ENCODE data around the gene CHST15.

Gene CHST15

DNA sequence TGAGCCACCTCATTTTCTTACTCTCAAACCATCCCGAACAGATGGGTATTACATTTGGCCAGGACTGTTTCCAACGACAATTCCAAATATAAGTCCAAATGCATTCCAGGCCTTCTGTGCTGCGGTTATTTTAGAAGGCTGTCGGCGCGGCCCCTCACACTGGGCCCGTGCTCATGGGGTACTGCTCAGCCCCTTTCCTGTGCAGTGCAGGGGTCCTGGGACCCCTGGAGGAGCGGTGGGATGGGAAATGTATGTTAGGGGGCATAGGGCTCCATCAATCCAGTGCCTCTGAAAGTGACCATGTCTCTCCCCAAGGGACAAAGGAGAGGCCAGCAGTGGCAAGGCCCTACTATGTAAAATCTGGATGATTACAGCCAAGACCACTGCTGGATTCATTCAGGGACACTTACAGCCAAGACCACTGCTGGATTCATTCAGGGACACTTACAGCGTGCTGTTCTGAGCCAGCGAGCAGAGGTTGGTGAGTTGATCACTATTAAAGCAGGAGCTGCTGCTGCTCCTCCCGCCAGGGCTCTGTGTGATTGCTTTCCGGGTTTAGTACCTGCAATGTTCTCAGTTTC lies 66.3 kb downstream of the CHST15 start:
- no peak for DNase-seq

DNA sequence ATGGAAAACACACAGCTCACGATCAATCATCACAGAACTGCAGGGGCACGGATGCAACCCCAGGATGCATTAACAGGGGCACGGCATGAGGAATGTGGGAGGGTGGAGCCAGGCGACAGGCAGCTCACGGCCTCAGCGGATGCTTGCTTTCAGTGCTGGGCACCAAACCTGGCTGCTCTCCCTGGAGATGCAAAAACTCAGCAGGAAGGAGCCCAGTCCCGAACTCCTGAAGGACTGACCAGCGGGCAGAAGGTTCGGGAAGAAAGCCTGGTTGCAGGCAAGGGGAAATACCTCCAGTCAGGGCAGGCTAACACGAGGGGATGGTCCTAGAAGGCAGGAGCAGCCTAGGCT lies 66.8 kb downstream of the CHST15 start:
- no peak for DNase-seq

DNA sequence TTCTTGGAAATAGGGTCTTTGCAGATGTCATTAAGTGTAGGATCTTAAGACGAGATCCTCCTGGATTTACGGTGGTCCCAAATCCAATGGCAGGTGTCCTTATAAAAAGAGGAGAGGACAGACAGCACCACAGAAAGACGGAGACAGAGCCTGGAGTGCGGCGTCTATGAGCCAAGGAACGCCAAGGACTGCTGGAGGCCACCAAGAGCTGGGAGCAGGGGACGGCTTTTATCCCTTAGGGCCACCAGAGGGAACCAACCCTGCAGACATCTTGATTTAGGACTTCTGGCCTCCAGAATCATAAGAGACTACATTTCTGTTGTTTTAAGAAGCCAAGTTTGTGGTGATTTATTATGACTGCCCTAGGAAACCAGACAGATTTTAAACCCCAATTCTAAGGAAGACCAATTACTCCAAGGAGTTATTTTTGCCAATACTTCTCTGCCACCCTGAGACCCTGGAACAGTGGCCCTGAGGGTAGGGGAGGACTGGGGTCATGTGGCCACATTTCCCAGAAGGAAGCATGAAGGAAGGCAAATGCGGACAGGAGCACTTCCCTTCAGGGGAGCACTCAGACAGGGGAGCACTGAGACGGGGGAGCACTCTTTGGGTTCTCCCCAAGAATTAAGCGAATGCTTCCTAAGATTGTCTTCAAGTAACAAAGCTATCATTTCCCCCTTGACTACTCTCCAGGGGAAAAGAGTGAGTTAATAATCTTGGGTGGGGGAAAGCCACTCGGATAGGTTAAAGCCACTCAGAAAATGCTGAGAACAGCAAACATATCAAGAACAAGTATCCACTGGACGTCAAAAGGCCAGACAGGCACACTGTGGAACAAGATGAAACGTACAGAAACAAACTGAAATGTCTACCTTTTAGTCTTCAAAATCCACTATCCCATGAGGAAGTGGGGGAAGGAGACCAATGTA lies 67.5 kb downstream of the CHST15 start:
- no peak for DNase-seq

DNA sequence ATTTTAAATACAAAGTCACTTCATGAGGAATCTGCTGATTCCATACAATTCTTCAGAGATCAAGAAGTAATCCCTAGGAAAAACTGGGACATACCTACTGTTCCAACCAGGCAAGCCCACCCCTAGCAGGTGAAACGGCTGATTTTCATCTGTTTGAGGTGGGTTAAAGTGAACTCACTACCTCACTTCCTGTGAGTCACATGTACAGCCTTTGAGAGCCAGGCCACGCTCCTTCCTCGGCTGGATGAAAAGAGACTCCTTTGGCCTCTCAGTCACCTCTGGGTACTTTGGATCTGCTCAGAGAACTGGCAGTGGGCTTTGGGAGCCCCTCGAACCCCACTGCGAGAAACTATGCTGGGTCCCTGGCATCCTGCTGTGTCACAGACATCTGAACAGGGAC lies 68.2 kb downstream of the CHST15 start:
- DNase-seq, result no peak

DNA sequence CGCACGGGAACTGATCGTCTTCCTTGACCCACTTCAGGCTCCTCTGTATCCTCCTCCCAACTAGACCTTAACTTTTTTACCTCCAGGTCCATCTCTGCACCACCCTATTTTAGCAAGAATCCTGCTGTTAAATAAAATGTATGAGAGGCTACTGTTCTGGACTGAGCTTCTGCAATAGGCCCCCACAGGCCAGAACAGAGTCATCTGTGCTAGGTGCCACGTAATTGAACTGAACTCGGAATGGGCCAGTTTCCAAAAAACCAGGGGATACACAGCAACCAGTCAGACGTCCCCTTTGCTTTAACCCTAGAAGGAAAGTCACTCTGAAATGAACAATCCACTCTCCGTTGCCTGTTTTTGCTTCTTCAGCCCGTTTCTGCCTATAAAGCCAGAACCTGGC lies 71.3 kb downstream of the CHST15 start:
- DNase-seq, result no peak

DNA sequence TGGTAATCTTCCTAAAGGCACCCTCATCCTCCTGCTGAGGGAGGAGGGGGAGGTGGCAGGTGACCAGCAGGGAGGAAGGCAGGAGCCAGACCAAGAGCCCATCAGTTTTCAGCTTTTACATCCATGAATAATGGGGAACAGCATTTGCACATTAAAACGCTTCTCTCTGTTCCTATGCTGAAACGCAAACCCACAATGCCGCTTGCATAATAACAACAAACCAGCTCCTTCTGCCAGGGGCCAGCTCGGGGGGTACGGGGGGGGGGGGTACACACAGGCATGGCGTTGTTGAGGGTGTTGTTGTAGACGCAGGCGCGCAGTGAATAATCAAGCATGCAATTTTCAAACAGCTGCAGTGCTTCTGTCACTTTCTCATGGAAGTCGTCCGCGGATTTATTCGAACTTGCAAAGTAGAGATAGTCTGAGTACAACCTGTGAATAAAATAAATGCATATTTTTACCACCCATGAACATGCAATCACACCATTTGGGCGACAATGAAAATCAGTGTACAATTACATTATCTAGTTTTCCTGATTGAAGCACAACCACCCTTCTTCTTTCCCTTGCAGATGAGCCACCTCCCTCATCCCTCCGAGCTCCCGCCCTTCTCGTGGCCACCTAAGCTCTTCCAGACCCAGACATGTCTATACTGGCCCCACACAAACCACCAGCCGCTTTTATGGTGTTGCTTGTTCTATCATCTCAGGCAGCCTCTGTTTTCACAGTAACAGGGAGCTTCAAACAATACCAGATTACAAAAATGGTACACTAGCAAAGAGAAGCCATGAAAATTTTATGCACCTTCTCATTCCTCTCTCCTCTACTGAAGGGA lies 72.2 kb downstream of the CHST15 start:
- DNase-seq, result no peak

DNA sequence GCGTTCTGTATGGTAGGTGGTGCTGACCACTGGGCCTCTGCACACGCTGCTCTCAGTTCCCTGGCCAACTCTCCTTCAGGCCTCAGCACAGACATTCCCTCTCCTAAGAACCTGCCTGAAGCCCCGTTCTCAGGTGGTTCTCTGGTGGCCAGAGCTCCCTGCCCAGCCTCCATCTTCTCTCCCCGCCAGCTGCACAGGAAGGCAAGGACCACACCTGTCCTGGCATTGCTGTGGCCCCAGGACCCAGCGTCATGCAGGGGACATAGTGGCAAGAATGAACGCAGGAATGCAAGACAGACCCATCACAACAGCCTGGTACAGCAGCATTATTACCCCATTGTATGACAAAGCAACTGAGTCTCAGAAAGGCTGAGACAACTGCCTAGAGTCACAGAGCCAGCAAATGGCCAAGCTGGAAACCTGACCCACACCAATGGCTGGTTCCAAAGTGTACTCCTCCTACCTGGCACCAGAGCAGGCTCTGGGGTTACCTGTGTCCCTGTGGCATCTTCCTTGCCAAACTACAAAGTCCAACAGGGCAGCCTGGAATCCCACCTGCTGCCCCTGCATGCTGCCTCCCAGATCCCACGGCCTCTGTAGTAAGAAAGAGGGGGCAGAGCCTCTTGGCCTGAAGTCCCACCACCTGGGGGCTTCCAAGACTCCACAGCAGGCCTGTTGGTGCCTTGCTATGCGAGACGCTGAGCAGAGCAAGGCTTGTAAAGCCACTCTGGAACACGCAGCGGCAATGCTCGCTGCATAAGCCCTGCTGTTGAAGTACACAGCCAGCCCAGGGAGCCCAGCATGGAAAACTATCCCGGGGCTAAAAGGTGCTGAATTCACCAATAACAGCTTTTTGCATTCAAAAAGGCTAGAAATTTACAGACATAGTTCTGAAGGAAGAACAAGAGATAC lies 73.3 kb downstream of the CHST15 start:
- DNase-seq, result no peak

DNA sequence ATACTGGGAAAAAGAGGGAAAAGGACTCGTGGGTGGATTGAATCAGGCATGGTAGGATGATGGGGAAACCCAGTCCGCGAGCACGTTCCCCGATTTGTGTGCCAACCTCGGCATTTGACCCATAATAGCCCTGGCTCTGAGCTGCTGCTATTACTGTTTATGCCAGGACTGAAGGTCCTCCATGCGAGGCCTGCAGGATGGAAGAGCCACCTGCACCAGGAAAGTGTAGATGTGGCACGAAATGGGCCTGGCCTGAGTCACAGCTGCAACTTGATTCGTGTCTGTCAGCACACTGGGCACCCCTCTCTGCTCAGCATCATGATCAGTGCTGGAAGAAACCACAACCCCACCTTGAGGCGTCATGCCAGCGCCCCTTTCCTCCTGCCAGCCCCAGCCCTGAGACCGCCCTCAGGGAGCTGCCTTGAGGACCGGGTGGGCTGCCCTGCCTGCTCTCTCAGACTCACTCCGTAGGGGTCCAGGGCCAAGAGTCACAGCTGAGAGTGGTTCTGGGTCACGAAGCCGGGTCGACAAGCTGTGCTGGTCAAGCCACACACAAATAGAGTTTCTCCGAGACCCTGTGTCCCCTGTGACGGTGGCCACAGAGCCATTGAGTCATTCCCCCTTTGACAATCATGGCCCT lies 74.4 kb downstream of the CHST15 start:
- DNase-seq, result no peak

DNA sequence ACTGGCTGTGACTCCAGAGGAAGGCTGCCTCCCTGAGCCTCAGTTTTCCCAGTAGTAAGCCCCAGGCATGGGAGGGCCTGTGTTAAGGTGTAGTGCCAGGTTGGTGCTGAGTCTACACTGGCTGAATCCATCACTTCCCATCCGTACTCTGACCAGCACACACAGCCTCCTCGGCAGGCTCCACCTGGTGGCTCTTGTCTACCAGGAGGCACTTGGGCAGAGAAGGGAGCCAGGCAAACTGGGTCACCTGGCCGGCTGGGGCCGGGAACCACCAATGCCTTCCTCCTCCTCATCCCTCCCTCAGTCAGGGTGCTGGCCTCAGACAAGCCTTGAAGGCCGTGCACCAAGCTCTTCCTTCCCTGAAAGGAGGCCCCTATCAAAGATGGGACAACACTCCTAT lies 75.7 kb downstream of the CHST15 start:
- DNase-seq, result no peak

DNA sequence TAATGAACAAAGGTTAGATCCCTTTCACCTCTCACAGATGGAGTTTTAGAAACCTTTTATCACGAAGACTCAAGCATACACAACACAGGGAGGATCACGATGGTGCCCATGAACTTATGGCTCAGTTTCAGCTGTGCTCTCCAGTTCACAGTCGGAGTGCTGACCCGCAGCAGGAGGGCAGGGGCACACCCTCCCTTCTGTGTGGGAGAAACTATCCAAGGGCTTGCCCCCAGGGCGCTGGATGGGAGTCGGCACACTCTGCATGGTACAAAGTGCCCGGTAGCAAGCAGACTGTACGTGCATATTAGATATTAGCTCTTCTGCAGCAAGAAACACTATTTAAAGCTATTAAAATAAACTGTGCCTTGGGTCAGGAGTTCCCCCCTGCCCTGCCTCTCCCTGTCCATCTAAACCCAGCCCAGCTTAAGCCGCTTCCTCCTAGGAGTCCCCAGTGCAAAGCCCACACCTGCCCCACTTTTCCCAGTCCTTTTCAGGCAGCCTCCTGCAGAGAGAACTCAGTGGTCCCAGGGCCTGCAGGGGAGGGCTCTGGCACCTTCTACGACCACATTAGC lies 76.5 kb downstream of the CHST15 start:
- DNase-seq, result no peak

DNA sequence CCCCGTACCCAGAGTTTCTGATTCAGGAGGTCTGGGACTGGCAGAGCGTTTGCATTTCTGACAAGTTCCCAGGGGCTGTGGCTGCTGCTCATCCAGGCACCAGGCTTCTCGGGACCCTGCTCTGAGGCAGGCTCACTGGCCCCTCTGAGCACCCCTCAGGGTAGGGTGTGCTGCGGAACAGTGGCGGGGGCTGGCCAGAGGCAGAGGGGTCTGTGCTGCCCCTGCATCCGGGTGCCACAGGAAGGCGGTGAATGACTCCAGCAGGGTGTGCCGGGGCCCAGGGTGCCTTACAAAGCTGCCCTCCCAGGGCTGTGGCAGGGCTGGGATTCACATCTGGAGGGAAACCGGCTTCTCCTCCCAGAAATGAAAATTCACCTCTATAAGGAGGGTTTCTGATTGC lies 77.4 kb downstream of the CHST15 start:
- no peak for DNase-seq

DNA sequence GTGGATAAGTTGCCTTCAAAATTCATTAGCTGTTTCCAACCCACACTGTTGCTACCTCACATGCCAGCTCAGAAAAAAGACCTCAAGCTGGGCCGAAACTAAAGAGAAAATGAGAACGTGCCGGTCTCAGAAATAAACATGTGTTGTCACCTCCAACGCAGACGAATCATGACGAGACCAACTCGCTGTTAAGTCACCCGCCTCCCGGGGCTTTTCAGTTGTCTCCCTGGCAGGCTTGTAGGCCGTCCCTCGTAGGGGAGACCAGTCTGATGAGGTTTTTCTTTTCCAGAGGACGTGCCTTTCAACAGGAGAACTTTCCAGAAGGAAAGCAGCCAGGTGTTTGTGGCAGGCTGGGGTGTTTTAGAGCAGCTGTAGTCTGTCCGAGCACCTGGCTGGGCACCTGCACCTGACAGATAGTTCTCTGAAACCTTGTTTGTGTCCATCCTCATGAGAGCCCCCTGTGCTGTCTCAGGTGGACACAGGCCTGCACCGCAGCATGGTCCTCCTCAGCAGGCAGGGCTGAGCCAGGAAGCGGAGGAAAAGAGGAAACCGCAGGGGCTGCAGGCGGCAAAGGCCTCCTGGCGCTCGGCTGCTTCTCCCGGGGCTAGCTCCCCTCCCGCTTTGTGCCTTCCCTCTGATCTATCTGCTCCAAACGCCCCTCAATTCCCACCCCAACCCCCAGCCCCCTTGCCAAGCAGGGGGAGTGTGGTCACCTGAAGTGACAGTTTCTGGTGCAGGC lies 78.8 kb downstream of the CHST15 start:
- no peak for DNase-seq

DNA sequence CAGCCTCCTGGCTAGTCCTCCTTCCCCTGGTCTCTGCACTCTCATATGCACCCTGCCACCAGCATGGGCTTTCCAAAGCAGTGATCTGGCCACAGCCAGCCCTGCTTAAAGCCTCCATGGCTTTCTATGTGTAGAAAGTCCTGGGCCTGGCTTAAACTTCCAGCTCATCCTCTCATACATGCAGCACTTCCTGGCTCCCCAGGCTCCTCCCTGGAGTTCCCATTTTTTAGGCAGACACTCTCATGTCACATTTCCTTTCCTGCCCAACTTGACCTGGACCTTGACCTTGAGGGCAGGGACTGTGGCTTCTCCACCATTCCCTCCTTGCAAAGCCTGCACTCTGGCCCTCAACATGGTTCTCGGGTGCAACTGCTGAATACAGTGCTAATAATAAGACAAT lies 79.5 kb downstream of the CHST15 start:
- DNase-seq, result no peak

DNA sequence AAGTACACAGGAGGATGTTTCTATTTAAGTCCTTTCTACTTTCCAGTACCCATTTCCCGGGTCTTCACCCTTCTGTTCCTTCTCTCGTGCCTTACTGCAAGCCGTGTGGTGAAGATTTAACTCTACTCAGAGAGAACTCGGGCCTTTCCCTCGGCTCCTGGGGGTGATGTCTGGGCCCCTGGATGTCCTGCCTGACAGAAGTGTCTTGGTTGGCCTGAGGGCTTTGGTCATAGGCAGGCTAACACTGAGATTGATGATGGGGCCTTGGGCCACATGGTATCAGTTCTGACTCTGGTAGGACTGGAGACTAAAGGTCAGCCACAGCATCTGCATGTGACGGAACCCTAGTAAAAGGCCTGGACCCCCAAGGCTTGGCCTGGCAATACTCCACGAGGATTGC lies 80.4 kb downstream of the CHST15 start:
- DNase-seq, result no peak

DNA sequence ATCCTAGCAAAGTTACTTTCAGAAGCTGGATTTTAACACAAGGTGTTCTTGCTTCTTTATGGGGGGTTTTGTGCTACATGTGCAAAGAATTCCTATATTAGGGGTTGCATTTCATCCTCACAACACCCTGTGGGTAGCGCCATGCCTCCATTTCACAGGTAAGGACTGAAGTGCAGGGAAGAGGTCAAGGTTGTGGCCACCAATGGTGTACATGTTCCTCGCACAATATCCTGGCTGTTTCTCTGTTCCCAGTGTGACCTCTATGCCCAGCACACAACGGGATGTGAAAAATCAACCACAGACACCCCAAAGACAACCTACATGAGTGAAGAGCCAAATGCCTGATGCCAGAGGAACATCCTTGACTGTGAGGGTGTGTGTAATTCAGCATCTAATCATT lies 80.8 kb downstream of the CHST15 start:
- DNase-seq, result no peak

DNA sequence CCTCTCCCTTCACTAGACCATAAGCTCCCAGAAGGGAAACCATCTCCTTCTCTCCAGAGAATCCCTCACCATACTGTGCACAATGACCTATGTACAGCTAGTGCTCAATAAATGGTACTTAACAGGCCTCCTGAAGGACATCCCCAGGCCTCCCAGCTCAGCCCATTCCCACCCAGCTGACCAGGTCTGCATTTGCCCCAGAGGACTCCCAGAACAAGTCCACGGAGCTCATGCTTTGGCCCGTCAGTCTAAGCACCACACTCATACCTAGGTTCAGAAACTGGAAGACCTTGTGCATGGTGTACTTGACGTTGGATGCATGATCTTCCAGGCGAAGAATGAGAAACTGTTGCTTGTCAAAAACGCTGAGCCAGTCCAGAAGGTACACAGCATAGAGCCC lies 81.3 kb downstream of the CHST15 start:
- no peak for DNase-seq

DNA sequence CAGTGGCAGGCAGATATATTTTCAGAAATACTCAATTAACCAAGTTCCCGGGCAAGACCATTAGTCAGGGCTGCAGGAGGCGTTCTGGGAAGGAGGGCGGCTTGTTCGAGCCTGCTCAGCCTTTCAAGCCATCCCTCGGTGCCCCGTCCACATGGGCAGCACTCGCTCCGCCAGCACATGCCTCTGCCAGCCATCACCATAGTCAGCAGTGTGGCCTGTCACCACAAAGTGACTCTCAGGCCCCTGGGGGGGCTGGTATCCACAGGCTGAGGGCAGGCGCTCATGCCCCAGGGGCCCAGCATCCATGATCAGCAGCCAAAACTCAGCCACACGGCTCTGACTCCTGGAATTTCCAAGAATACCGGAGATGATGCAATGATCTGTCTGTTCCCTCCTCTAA lies 81.9 kb downstream of the CHST15 start:
- no peak for DNase-seq

DNA sequence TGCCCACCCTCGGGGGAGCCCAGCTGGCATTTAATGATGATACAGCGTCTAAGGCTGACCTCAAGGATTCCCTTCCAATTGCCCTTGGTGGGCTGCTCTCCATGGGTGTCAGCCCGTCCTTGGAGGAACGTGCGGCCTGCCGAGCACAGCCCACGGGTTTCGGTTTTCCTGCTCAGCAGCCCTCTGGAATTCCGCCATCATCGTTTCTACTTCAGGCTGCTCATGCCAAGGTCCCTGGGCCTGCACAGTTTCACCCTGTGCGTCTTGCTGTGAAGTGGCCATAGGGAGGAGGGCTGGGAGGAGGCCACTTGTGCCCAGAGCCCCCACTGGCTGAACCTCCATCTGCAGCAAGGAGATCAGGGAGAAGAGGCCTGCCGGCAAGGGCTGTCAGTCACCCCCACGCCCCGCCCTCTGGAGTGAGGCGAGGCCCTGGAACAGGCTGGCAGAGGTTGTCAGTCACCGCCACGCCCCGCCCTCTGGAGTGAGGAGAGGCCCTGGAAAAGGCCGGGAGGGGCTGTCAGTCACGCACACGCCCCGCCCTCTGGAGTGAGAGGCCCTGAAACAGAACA lies 82.8 kb downstream of the CHST15 start:
- no peak for DNase-seq

DNA sequence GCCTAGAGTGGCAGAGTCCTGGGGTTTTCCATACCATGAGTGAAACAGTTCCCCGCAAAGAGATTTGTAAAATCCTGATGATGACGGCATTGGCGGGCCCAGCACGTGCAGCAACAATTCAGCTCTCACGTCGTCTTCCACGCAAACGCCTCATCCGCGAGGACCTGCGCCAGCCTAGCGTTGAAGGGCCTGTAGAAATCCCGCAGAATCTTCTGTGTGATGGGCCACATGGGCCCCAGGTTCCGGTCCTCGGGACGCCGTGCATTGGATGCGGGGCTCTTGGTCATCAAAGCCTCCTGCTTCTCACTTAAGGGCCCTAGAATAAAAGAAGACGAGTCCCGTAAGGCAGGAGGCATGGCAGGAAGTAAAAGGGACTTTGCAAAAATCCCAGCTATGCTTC lies 83.4 kb downstream of the CHST15 start:
- no peak for DNase-seq

DNA sequence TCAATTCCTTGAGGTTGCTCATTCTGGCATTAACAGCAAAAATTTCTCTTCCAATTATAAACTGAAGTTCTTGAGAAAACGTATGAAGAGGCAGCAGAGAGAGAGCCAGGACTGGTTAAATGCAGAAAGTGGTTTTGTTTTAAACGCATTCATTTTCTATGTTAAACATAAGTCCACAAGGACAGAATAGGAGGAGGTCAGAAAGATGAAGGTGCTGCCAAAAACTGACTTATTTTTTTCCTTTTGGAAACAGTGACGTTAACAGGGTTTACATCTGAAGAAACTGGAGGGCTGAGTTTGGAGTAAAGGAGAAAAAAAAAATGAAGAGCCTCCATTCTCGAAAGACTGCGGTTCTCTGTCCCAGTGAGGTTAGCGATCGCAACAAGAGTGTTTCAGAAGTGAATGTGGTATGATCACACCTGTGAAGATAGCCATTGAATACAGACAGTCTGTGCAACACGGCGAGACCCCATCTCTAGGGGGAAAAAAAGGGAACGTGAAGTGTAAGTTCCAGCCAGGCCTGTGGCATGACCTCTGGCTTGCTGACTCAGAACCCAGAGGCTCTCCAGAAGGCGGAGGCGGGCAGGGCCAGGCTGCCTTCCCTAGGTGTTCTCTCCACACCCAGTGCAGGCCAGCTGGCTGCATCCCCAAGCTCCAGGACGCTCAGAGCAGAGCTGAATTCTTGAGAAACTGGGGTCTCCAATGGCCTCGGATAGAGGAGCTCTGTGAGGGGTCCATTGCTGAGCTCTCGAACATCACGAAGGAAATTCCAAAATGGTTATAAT lies 84.0 kb downstream of the CHST15 start:
- no peak for DNase-seq

Data from SHP77 treated with DMSO at 0.1 percent for 48 hours (cell line).